ENCODE measurements around the gene DNAH14. TPM values are rescaled to one million over a fixed set of nuclear protein-coding genes. Genes with fewer than 3 reads are reported as not detected.

DNAH14 gene
- polyA plus RNA-seq, 1 donor from 2014 or later, result 24.9 TPM

DNA sequence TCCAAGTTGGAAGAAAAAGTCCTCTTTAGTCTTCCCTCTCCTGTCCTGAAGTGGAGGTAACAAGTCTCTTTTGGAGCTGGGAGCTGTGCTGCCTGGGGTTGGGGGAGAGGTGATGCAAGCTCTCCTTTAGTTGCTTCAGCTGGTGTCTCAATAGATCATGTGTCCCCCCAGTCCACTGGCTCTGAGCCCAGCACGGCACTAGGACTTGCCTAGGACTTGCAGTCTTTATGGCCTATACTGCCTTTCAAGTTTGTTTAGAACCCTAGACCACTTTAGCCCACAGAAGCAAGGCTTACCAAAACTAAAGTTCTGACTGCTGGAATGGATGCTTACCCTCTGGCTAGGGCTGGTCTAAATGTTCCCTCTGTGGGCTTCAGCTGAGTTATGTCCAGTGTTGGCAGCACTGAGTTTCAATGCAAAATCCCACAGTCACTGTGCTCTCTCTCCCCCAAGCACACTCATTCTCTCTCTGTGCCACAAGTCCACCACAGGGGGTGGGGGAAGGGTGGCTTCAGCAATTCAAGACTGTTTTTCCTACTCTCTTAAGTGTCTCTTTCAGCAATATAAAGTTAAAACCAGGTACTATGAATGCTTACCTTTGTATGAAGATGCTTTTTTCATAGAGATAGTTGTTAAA lies 185.0 kb downstream of the DNAH14 start:
- no peak overlapping the region for H2AFZ ChIP-seq (ENCODE audit: low read depth, low read length)
- H3K27me3 ChIP-seq (ENCODE audit: insufficient read depth, low read depth, low read length), result no peaks in the 10 kb centered on the region
- H3K4me2 ChIP-seq (ENCODE audit: low read length), result no peak overlapping the region
- no peaks in the 10 kb centered on the region for H3K9me3 ChIP-seq (ENCODE audit: low read length)
- TF ChIP-seq EP300 (conservative IDR thresholded peaks at IDR 0.05; ENCODE audit: poor library complexity, severe bottlenecking), result no peak
- no peak for TF ChIP-seq SMC3 (conservative IDR thresholded peaks at IDR 0.05; ENCODE audit: poor library complexity)
- TF ChIP-seq, protein P1, sequence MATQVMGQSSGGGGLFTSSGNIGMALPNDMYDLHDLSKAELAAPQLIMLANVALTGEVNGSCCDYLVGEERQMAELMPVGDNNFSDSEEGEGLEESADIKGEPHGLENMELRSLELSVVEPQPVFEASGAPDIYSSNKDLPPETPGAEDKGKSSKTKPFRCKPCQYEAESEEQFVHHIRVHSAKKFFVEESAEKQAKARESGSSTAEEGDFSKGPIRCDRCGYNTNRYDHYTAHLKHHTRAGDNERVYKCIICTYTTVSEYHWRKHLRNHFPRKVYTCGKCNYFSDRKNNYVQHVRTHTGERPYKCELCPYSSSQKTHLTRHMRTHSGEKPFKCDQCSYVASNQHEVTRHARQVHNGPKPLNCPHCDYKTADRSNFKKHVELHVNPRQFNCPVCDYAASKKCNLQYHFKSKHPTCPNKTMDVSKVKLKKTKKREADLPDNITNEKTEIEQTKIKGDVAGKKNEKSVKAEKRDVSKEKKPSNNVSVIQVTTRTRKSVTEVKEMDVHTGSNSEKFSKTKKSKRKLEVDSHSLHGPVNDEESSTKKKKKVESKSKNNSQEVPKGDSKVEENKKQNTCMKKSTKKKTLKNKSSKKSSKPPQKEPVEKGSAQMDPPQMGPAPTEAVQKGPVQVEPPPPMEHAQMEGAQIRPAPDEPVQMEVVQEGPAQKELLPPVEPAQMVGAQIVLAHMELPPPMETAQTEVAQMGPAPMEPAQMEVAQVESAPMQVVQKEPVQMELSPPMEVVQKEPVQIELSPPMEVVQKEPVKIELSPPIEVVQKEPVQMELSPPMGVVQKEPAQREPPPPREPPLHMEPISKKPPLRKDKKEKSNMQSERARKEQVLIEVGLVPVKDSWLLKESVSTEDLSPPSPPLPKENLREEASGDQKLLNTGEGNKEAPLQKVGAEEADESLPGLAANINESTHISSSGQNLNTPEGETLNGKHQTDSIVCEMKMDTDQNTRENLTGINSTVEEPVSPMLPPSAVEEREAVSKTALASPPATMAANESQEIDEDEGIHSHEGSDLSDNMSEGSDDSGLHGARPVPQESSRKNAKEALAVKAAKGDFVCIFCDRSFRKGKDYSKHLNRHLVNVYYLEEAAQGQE (IDR thresholded peaks at IDR 0.05; ENCODE audit: borderline replicate concordance), result no peak
- TF ChIP-seq, protein P2, sequence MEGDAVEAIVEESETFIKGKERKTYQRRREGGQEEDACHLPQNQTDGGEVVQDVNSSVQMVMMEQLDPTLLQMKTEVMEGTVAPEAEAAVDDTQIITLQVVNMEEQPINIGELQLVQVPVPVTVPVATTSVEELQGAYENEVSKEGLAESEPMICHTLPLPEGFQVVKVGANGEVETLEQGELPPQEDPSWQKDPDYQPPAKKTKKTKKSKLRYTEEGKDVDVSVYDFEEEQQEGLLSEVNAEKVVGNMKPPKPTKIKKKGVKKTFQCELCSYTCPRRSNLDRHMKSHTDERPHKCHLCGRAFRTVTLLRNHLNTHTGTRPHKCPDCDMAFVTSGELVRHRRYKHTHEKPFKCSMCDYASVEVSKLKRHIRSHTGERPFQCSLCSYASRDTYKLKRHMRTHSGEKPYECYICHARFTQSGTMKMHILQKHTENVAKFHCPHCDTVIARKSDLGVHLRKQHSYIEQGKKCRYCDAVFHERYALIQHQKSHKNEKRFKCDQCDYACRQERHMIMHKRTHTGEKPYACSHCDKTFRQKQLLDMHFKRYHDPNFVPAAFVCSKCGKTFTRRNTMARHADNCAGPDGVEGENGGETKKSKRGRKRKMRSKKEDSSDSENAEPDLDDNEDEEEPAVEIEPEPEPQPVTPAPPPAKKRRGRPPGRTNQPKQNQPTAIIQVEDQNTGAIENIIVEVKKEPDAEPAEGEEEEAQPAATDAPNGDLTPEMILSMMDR (IDR thresholded peaks at IDR 0.05; ENCODE audit: poor library complexity, severe bottlenecking), result no peak
- no peak for TF ChIP-seq MXI1 (conservative IDR thresholded peaks at IDR 0.05; ENCODE audit: poor library complexity, severe bottlenecking)
- TF ChIP-seq EZH2 (IDR thresholded peaks at IDR 0.05; ENCODE audit: borderline replicate concordance, insufficient read depth, low read length, poor library complexity, severe bottlenecking), result no peak
- TF ChIP-seq TAF1 (IDR thresholded peaks at IDR 0.05; ENCODE audit: low read depth), result no peak
- H3K36me3 ChIP-seq (ENCODE audit: insufficient read depth, low read length), result no peaks in the 10 kb centered on the region
- H3K4me3 ChIP-seq (ENCODE audit: low read length), result no peak overlapping the region
- no peaks in the 10 kb centered on the region for H3K9me2 ChIP-seq (ENCODE audit: insufficient read depth, low read length)
- H4K20me1 ChIP-seq (ENCODE audit: insufficient read depth), result no peaks in the 10 kb centered on the region
- H3F3A ChIP-seq (ENCODE audit: insufficient read depth, low read length, poor library complexity, severe bottlenecking), result no peaks in the 10 kb centered on the region
- no peaks in the 10 kb centered on the region for H3K79me2 ChIP-seq (replicated peaks; ENCODE audit: insufficient read depth, low read length)
- no peak overlapping the region for H3K27ac ChIP-seq (ENCODE audit: low read length)
- no peak overlapping the region for H3K9ac ChIP-seq (ENCODE audit: low read length)

GRCh38 chr1:225119307-225119706 lies 189.8 kb downstream of the DNAH14 start:
- Histone ChIP-seq H3K9me2 (ENCODE audit: insufficient read depth, low read length) (no peaks in the 10 kb centered on the region), H3K36me3 (ENCODE audit: insufficient read depth, low read length) (no peaks in the 10 kb centered on the region), H3K27ac (ENCODE audit: low read length) (no peak overlapping the region), H3K9me3 (ENCODE audit: low read length) (no peaks in the 10 kb centered on the region), H3K4me3 (ENCODE audit: low read length) (no peak overlapping the region), H3K9ac (ENCODE audit: low read length) (no peak overlapping the region), H2AFZ (ENCODE audit: low read depth, low read length) (no peak overlapping the region), H3K4me2 (ENCODE audit: low read length) (no peak overlapping the region), H3K27me3 (ENCODE audit: insufficient read depth, low read depth, low read length) (no peaks in the 10 kb centered on the region), H4K20me1 (ENCODE audit: insufficient read depth) (no peaks in the 10 kb centered on the region), H3F3A (ENCODE audit: insufficient read depth, low read length, poor library complexity, severe bottlenecking) (no peaks in the 10 kb centered on the region), H3K79me2 (replicated peaks; ENCODE audit: insufficient read depth, low read length) (no peaks in the 10 kb centered on the region)
- TF ChIP-seq MXI1 (conservative IDR thresholded peaks at IDR 0.05; ENCODE audit: poor library complexity, severe bottlenecking) (no peak), POLR2AphosphoS5 (IDR thresholded peaks at IDR 0.05) (peak; percentile 45), TAF1 (IDR thresholded peaks at IDR 0.05; ENCODE audit: low read depth) (no peak), RAD21 (conservative IDR thresholded peaks at IDR 0.05) (no peak), EP300 (conservative IDR thresholded peaks at IDR 0.05; ENCODE audit: poor library complexity, severe bottlenecking) (peak; percentile 13)
- TF ChIP-seq, protein P1 (IDR thresholded peaks at IDR 0.05; ENCODE audit: borderline replicate concordance), result no peak
